Effector memory CD8-positive, alpha-beta T cell (primary cell): Measurements from ENCODE around the gene URAD.
"Not testable (repeated sequence)": the region's sequence is repeated elsewhere in the genome, so short reads cannot be mapped to it uniquely, and the experiment has no call there.

ENCODE experiments used
- ATAC-seq: fragments of 150-1000 bp; cut with Tn5 transposase; replicated peaks from 2 replicates; pipeline ENCODE4 v1.10.0; 2021; ENCODE audit warnings: mild to moderate bottlenecking, moderate library complexity
- DNase-seq, 3 experiments: peaks; one replicate each; pipeline ENCODE4 v3.0.0; 2021
- H3K27ac Mint-ChIP-seq, 2 donors: one replicate each; pipeline ENCODE4 v1.8.0; 2022; ENCODE audit warnings: mild to moderate bottlenecking in 2 of 2, mixed read lengths in 2 of 2, moderate library complexity in 2 of 2
- H3K27me3 Mint-ChIP-seq, 2 donors: one replicate each; pipeline ENCODE4 v1.8.0; 2022; ENCODE audit warnings: mixed read lengths in 2 of 2
- H3K36me3 Mint-ChIP-seq: one replicate; pipeline ENCODE4 v1.8.0; 2022; ENCODE audit warnings: mild to moderate bottlenecking, moderate library complexity, mixed read lengths; ENCODE audit not compliant: insufficient read depth
- H3K4me1 Mint-ChIP-seq, 2 donors: one replicate each; pipeline ENCODE4 v1.8.0; 2022; ENCODE audit warnings: low read depth in 2 of 2, mixed read lengths in 2 of 2
- H3K4me3 Mint-ChIP-seq, 2 donors: one replicate each; pipeline ENCODE4 v1.8.0; 2022; ENCODE audit warnings: mild to moderate bottlenecking in 2 of 2, mixed read lengths in 2 of 2, moderate library complexity in 2 of 2
- H3K9me3 Mint-ChIP-seq, 2 donors: one replicate each; pipeline ENCODE4 v1.8.0; 2022; ENCODE audit warnings: mixed read lengths in 2 of 2
- total RNA-seq, 9 experiments: gene quantifications; one replicate each; lab custom pipeline; 2026; lab: John Stamatoyannopoulos, UW

The URAD gene
- 0 to 0.06 (median 0) reads per million in 9 experiments for total RNA-seq

- DNase-seq = no peak
- no peak within 1 kb of the TSS for H3K27ac Mint-ChIP-seq
- peaks cover 30 to 48% of the 10 kb centered on the region in 2 donors for H3K27me3 Mint-ChIP-seq
- ATAC-seq = no peak
- H3K4me3 Mint-ChIP-seq = no peak within 1 kb of the TSS
- no peaks in the 10 kb centered on the region for H3K4me1 Mint-ChIP-seq
- no peaks in the 10 kb centered on the region for H3K9me3 Mint-ChIP-seq
- no peaks in the 10 kb centered on the region for H3K36me3 Mint-ChIP-seq
Measured at GRCh38 chr13:27988520-27988919, at the start of gene URAD. Gene URAD, minus strand, starts transcription at chr13:27988693. Its CDS starts 56 bp downstream, at chr13:27988637.

- no peaks in the 10 kb centered on the region for H3K9me3 Mint-ChIP-seq
- H3K4me1 Mint-ChIP-seq = no peaks in the 10 kb centered on the region
- H3K36me3 Mint-ChIP-seq = no peaks in the 10 kb centered on the region
- H3K27me3 Mint-ChIP-seq = peaks cover 64 to 75% of the 10 kb centered on the region in 2 donors
- no peak overlapping the region for H3K4me3 Mint-ChIP-seq
- DNase-seq (no peak), ATAC-seq (no peak)
- no peak overlapping the region for H3K27ac Mint-ChIP-seq
Measured at GRCh38 chr13:28037399-28037798, 48.9 kb upstream of the URAD start.

GRCh38 chr13:28035146-28035782 lies 46.8 kb upstream of the URAD start:
- H3K36me3 Mint-ChIP-seq = no peaks in the 10 kb centered on the region
- no peaks in the 10 kb centered on the region for H3K9me3 Mint-ChIP-seq
- no peak overlapping the region for H3K27ac Mint-ChIP-seq
- DNase-seq (no peak), ATAC-seq (no peak)
- no peak overlapping the region for H3K4me3 Mint-ChIP-seq
- H3K4me1 Mint-ChIP-seq = peaks cover 1 to 5% of the 10 kb centered on the region in 2 donors
- peaks cover 72 to 77% of the 10 kb centered on the region in 2 donors for H3K27me3 Mint-ChIP-seq

- Mint-ChIP-seq H3K4me1 (peaks cover 1 to 5% of the 10 kb centered on the region in 2 donors), H3K9me3 (no peaks in the 10 kb centered on the region), H3K27ac (no peak overlapping the region), H3K36me3 (no peaks in the 10 kb centered on the region), H3K4me3 (no peak overlapping the region), H3K27me3 (peaks cover 74 to 78% of the 10 kb centered on the region in 2 donors)
- ATAC-seq = no peak
- no peak for DNase-seq
Measured at GRCh38 chr13:28033894-28034655, 45.6 kb upstream of the URAD start.

- not testable (repeated sequence) for H3K27ac Mint-ChIP-seq, H3K9me3 Mint-ChIP-seq, H3K4me3 Mint-ChIP-seq, H3K36me3 Mint-ChIP-seq, ATAC-seq, H3K4me1 Mint-ChIP-seq, DNase-seq
- peaks cover 63 to 72% of the 10 kb centered on the region in 2 donors for H3K27me3 Mint-ChIP-seq
Measured at GRCh38 chr13:28032438-28032837, 43.9 kb upstream of the URAD start.

GRCh38 chr13:28031896-28032288 lies 43.4 kb upstream of the URAD start:
- H3K36me3 Mint-ChIP-seq = peaks cover 3% of the 10 kb centered on the region
- H3K4me3 Mint-ChIP-seq = no peak overlapping the region
- H3K4me1 Mint-ChIP-seq = peaks cover 1 to 5% of the 10 kb centered on the region in 2 donors
- H3K9me3 Mint-ChIP-seq = no peaks in the 10 kb centered on the region
- H3K27me3 Mint-ChIP-seq = peaks cover 63 to 72% of the 10 kb centered on the region in 2 donors
- DNase-seq (no peak), ATAC-seq (no peak)
- H3K27ac Mint-ChIP-seq = no peak overlapping the region

- ATAC-seq (peak; percentile 22), DNase-seq (no peak)
- Mint-ChIP-seq H3K36me3 (peaks cover 3% of the 10 kb centered on the region), H3K27ac (no peak overlapping the region), H3K4me1 (peaks cover 1 to 5% of the 10 kb centered on the region in 2 donors), H3K9me3 (no peaks in the 10 kb centered on the region), H3K27me3 (peaks cover 63 to 68% of the 10 kb centered on the region in 2 donors), H3K4me3 (no peak overlapping the region)
Measured at GRCh38 chr13:28031220-28031895, 42.9 kb upstream of the URAD start.

GRCh38 chr13:28027607-28028364 lies 39.3 kb upstream of the URAD start:
- H3K4me3 Mint-ChIP-seq = no peak overlapping the region
- DNase-seq (no peak), ATAC-seq (no peak)
- H3K9me3 Mint-ChIP-seq = no peaks in the 10 kb centered on the region
- peaks cover 3% of the 10 kb centered on the region for H3K36me3 Mint-ChIP-seq
- H3K27me3 Mint-ChIP-seq = peaks cover 35 to 48% of the 10 kb centered on the region in 2 donors
- H3K27ac Mint-ChIP-seq = no peak overlapping the region
- peaks cover 1 to 5% of the 10 kb centered on the region in 2 donors for H3K4me1 Mint-ChIP-seq

GRCh38 chr13:28027071-28027470 lies 38.6 kb upstream of the URAD start:
- no peak overlapping the region for H3K4me3 Mint-ChIP-seq
- DNase-seq (no peak), ATAC-seq (no peak)
- H3K27me3 Mint-ChIP-seq = peaks cover 28 to 40% of the 10 kb centered on the region in 2 donors
- no peaks in the 10 kb centered on the region for H3K9me3 Mint-ChIP-seq
- H3K27ac Mint-ChIP-seq = no peak overlapping the region
- H3K4me1 Mint-ChIP-seq = peaks cover 1 to 5% of the 10 kb centered on the region in 2 donors
- peaks cover 3% of the 10 kb centered on the region for H3K36me3 Mint-ChIP-seq

GRCh38 chr13:28026508-28026907 lies 38.0 kb upstream of the URAD start:
- Mint-ChIP-seq H3K27ac (no peak overlapping the region), H3K4me1 (peaks cover 0 to 5% of the 10 kb centered on the region in 2 donors), H3K4me3 (no peak overlapping the region), H3K36me3 (peaks cover 3% of the 10 kb centered on the region), H3K27me3 (peaks cover 22 to 35% of the 10 kb centered on the region in 2 donors), H3K9me3 (no peaks in the 10 kb centered on the region)
- ATAC-seq (no peak), DNase-seq (no peak)

GRCh38 chr13:28022848-28023518 lies 34.5 kb upstream of the URAD start:
- Mint-ChIP-seq H3K36me3 (peaks cover 3% of the 10 kb centered on the region), H3K9me3 (no peaks in the 10 kb centered on the region), H3K4me3 (no peak overlapping the region), H3K27me3 (peaks cover 23 to 28% of the 10 kb centered on the region in 2 donors), H3K27ac (no peak overlapping the region), H3K4me1 (no peaks in the 10 kb centered on the region)
- DNase-seq = no peak
- no peak for ATAC-seq

GRCh38 chr13:28014301-28014700 lies 25.8 kb upstream of the URAD start:
- DNase-seq = no peak
- Mint-ChIP-seq H3K9me3 (no peaks in the 10 kb centered on the region), H3K4me1 (peaks cover 0 to 2% of the 10 kb centered on the region in 2 donors), H3K36me3 (no peaks in the 10 kb centered on the region), H3K27ac (no peak overlapping the region), H3K4me3 (no peak overlapping the region), H3K27me3 (peaks cover 36 to 58% of the 10 kb centered on the region in 2 donors)
- no peak for ATAC-seq
